K562 (cell line): ENCODE data around the gene TEX38. TPM values are rescaled to one million over a fixed set of nuclear protein-coding genes. Genes with fewer than 3 reads are reported as not detected.
"Not testable (repeated sequence)": the region's sequence is repeated elsewhere in the genome, so short reads cannot be mapped to it uniquely, and the experiment has no call there.

Source experiments
- ATAC-seq: fragments of 200-7000 bp; cut with Tn5 transposase; 3 replicates; pipeline ENCODE4 v1.9.1; 2020; ENCODE audit warnings: moderate library complexity
- BruUV-seq: library from RNA; stranded (reverse); fragments of 400-500 nt; replicated peaks from 2 replicates; lab custom pipeline; 2021; lab: Mats Ljungman, UMichigan
- CTCF ChIA-PET: fragments of 300-600 bp; formaldehyde crosslinking; extraction: SDS; loops from one replicate; lab custom pipeline; 2021; ENCODE audit warnings: low intra/inter-chr PET ratio; lab: Yijun Ruan, JAX
- POLR2A ChIA-PET: fragments of 300-600, 350-650 bp; sonication (Branson Sonifier 250); formaldehyde crosslinking; extraction: SDS; loops from one replicate; lab custom pipeline; 2021; ENCODE audit warnings: antibody characterized with exemption, inconsistent platforms; lab: Yijun Ruan, JAX
- DNase-seq, 4 experiments: peaks; one replicate each; pipeline versions ENCODE4 v3.0.0 to v3.0.0-alpha.2; 2011 to 2018; ENCODE audit warnings: low spot score in 3 of 4, mixed read lengths in 3 of 4; ENCODE audit errors: extremely low read depth in 1 of 4
- FAIRE-seq: peaks from 2 replicates; lab custom pipeline; 2011; peaks lifted over from hg19 to GRCh38; lab: Jason Lieb, UNC
- H2AFZ ChIP-seq: 2 replicates; pipeline ENCODE4 v1.6.0; 2011; ENCODE audit warnings: low read depth, low read length, control low read depth, inconsistent platforms
- H3K27ac ChIP-seq: fragments of 200-600 bp; 3 replicates; pipeline ENCODE4 v1.8.0; 2011; ENCODE audit warnings: low read depth, mild to moderate bottlenecking, control low read depth, inconsistent platforms, low read length, moderate library complexity, mixed read lengths; ENCODE audit errors: extremely low read depth
- H3K27me3 ChIP-seq, 2 experiments: fragments of 300-600 bp in 1 of 2; 2 replicates in 1 of 2; 3 replicates in 1 of 2; pipeline versions ENCODE4 v1.6.0 to v1.8.0; 2011; ENCODE audit warnings: inconsistent platforms in 2 of 2, low read length in 2 of 2, mild to moderate bottlenecking in 1 of 2, mixed read lengths in 1 of 2, moderate library complexity in 1 of 2; ENCODE audit not compliant: control insufficient read depth in 2 of 2, insufficient read depth in 2 of 2
- H3K36me3 ChIP-seq: fragments of 300-600 bp; 3 replicates; pipeline ENCODE4 v1.8.0; 2011; ENCODE audit warnings: mild to moderate bottlenecking, low read length, inconsistent platforms; ENCODE audit not compliant: control insufficient read depth, insufficient read depth
- H3K4me1 ChIP-seq, 2 experiments: fragments of 200-600 bp in 1 of 2; replicated peaks in 1 of 2; 2 replicates in 1 of 2; 3 replicates in 1 of 2; pipeline versions ENCODE4 v1.5.1 to v1.8.0; 2011; ENCODE audit warnings: inconsistent platforms in 2 of 2, low read length in 2 of 2, mild to moderate bottlenecking in 1 of 2, mixed read lengths in 1 of 2, moderate library complexity in 1 of 2; ENCODE audit not compliant: control insufficient read depth in 2 of 2, insufficient read depth in 2 of 2
- H3K4me2 ChIP-seq: 2 replicates; pipeline ENCODE4 v1.6.1; 2011; ENCODE audit warnings: low read length, control low read depth, inconsistent platforms, mixed read lengths; ENCODE audit not compliant: insufficient read depth
- H3K4me3 ChIP-seq: fragments of 200-600 bp; sonication (generic), shearing (Covaris generic); 2 replicates; pipeline ENCODE4 v1.5.1; 2016; ENCODE audit warnings: control low read depth, inconsistent platforms
- H3K79me2 ChIP-seq: fragments of 200-600 bp; 3 replicates; pipeline ENCODE4 v1.8.0; 2011; ENCODE audit warnings: low read length, inconsistent platforms; ENCODE audit not compliant: control insufficient read depth, insufficient read depth
- H3K9ac ChIP-seq, 2 experiments: 2 replicates each; pipeline versions ENCODE4 v1.6.0 to v1.6.1; 2011; ENCODE audit warnings: low read depth in 2 of 2, low read length in 2 of 2, control low read depth in 1 of 2, inconsistent platforms in 1 of 2, mild to moderate bottlenecking in 1 of 2, mixed read lengths in 1 of 2; ENCODE audit not compliant: insufficient read depth in 1 of 2
- H3K9me1 ChIP-seq: one replicate; pipeline ENCODE4 v1.6.0; 2011; ENCODE audit warnings: inconsistent platforms, mild to moderate bottlenecking, low read length, moderate library complexity; ENCODE audit not compliant: control insufficient read depth, insufficient read depth
- H3K9me3 ChIP-seq: replicated peaks from 2 replicates; pipeline ENCODE4 v1.5.1; 2011; ENCODE audit warnings: low read depth, low read length, inconsistent platforms; ENCODE audit not compliant: control insufficient read depth, insufficient read depth
- H4K20me1 ChIP-seq: replicated peaks from 2 replicates; pipeline ENCODE4 v1.6.1; 2011; ENCODE audit warnings: low read length, inconsistent platforms, mixed read lengths; ENCODE audit not compliant: control insufficient read depth, insufficient read depth
- FOXP1 ChIP-seq: sonication (generic); formaldehyde crosslinking; IDR thresholded peaks from 2 replicates; pipeline ENCODE4 v1.8.0; 2022; ENCODE audit warnings: mild to moderate bottlenecking, missing genetic modification reagents
- NCOR1 ChIP-seq: fragments of 450-650 bp; IDR thresholded peaks from 2 replicates; pipeline ENCODE4 v1.6.1; 2016; ENCODE audit warnings: mild to moderate bottlenecking, moderate library complexity
- SAFB ChIP-seq: fragments of 200-400 bp; formaldehyde crosslinking; IDR thresholded peaks from 2 replicates; pipeline ENCODE4 v1.6.1; 2017; ENCODE audit warnings: low read depth, low read length, borderline replicate concordance
- YY1 ChIP-seq, 3 experiments: IDR thresholded peaks; 2 replicates each; pipeline ENCODE4 v1.6.1; 2011; ENCODE audit warnings: low read length in 2 of 3, mild to moderate bottlenecking in 2 of 3, moderate library complexity in 2 of 3, borderline replicate concordance in 1 of 3, control low read depth in 1 of 3, low read depth in 1 of 3; ENCODE audit not compliant: insufficient read depth in 3 of 3, insufficient replicate concordance in 2 of 3, control insufficient read depth in 1 of 3, insufficient read length in 1 of 3; ENCODE audit errors: extremely low read depth in 1 of 3
- ZNF146 ChIP-seq: IDR thresholded peaks from one replicate; pipeline ENCODE4 v1.6.1; 2018; ENCODE audit warnings: missing compliant biosample characterization; ENCODE audit not compliant: unreplicated experiment
- ZNF445 ChIP-seq: fragments of 250-450 bp; sonication (Bioruptor Pico); IDR thresholded peaks from 2 replicates; pipeline ENCODE4 v1.4.0; 2020; ENCODE audit warnings: low read depth, mild to moderate bottlenecking, moderate library complexity
- ZNF589 ChIP-seq: fragments of 200-800 bp; sonication (Bioruptor generic); IDR thresholded peaks from 2 replicates; pipeline ENCODE4 v1.6.1; 2016; ENCODE audit warnings: low read depth, missing genetic modification characterization, missing compliant biosample characterization
- WGBS: fragments of 100-300 bp; shearing (Covaris generic); methylation state at CpG from one replicate; pipeline ENCODE4 v1.1.6; 2016; ENCODE audit warnings: low coverage, mixed read lengths; ENCODE audit not compliant: insufficient coverage; ENCODE audit errors: missing lambda C conversion rate; 5-methylcytosine and 5-hydroxymethylcytosine counted together
- in situ Hi-C: fragments of 300-500 bp; cut with MboI; formaldehyde crosslinking; loops from 4 replicates; pipeline ENCODE4 v1.15.0; 2018; ENCODE audit warnings: inconsistent platforms, mixed read lengths
- intact Hi-C: fragments of 100-400 bp; cut with micrococcal nuclease; formaldehyde crosslinking; loops from 2 replicates; pipeline ENCODE4 v1.14.2; 2022
- polyA plus RNA-seq, 8 experiments: library from polyadenylated mRNA; depleted of rRNA in 4 of 8; stranded (reverse) in 5 of 8; unstranded in 3 of 8; fragments of >200 nt; fragmentation: Nextera tagmentation in 2 of 8; fragmentation: Illumina TruSeq in 1 of 8; extraction: Ambion mirVana in 2 of 8; extraction: Trizol in 1 of 8; gene quantifications; 2 replicates each; pipeline versions ENCODE4 v1.2.1 to v1.2.3, GENCODE V29; 2011 to 2014; ENCODE audit warnings: inconsistent platforms in 1 of 8, missing spikeins in 1 of 8
- total RNA-seq, 7 experiments: library from RNA; depleted of rRNA in 6 of 7; stranded (reverse); fragments of >200 nt in 6 of 7; fragmentation: Illumina TruSeq in 2 of 7; extraction: Trizol in 2 of 7; gene quantifications; 2 replicates each; pipeline versions ENCODE4 v1.2.1 to v1.2.3, GENCODE V29; 2011 to 2021; ENCODE audit warnings: low replicate concordance in 1 of 7

The TEX38 gene
- total and polyA plus RNA-seq, 9 of the 15 experiments (the other 6 are each of a cell fraction or from before 2014, with no cell fraction given) = not detected

- no peak for TF ChIP-seq YY1 (IDR thresholded peaks at IDR 0.05; ENCODE audit: borderline replicate concordance in 1 of 3, control insufficient read depth in 1 of 3, extremely low read depth in 1 of 3, insufficient read depth in 3 of 3, insufficient read length in 1 of 3, insufficient replicate concordance in 2 of 3, low read depth in 1 of 3, low read length in 2 of 3)
- no peak for TF ChIP-seq ZNF589
Measured at GRCh38 chr1:46649764-46650163, 21.9 kb upstream of the TEX38 start (continued).

DNA sequence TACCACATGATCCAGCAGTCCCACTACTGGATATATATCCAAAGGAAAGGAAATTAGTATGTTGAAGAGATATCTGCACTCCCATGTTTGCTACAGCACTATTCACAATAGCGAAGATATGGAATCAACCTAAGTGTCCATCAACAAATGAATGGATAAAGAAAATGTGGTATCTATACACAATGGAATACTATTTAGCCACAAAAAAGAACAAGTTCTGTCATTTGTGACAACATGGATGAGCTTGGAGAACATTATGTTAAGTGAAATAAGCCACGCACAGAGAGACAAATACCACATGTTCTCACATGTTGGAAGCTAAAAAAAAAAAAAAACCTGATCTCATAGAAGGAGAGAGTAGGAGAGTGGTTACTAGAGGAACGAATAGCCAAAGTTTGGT lies 21.2 kb upstream of the TEX38 start:
- DNase-seq (no peak), ATAC-seq (no peak), FAIRE-seq (no peak)
- no peak overlapping the region for H3K4me3 ChIP-seq
- no peak overlapping the region for H3K9ac ChIP-seq
- no peak overlapping the region for H2AFZ ChIP-seq
- in situ Hi-C loops = no loop called here
- peaks cover 14% of the 10 kb centered on the region for H3K36me3 ChIP-seq
- no peak overlapping the region for H3K27ac ChIP-seq
- no peak overlapping the region for H3K4me2 ChIP-seq
- intact Hi-C loops = no loop called here
- H4K20me1 ChIP-seq = no peaks in the 10 kb centered on the region
- no peaks in the 10 kb centered on the region for H3K9me1 ChIP-seq
- H3K4me1 ChIP-seq = no peaks in the 10 kb centered on the region
- BruUV-seq = no TSS peak
- 83% methylated on average over 3 of the region's 3 CpGs for WGBS
- H3K9me3 ChIP-seq = no peaks in the 10 kb centered on the region
- H3K27me3 ChIP-seq = no peaks in the 10 kb centered on the region
- no peaks in the 10 kb centered on the region for H3K79me2 ChIP-seq
- POLR2A ChIA-PET = no interaction called here
- CTCF ChIA-PET = no interaction called here
- TF ChIP-seq ZNF445 (CRISPR knock-in tag) (no peak), SAFB (no peak), ZNF146 (peak; percentile 71), NCOR1 (no peak), FOXP1 (no peak)

- BruUV-seq, H3K4me2 ChIP-seq, H2AFZ ChIP-seq, POLR2A ChIA-PET, H3K9me1 ChIP-seq, H3K4me1 ChIP-seq, H3K4me3 ChIP-seq, H3K79me2 ChIP-seq, FAIRE-seq, H4K20me1 ChIP-seq, intact Hi-C loops, in situ Hi-C loops, ATAC-seq, H3K9me3 ChIP-seq, H3K27ac ChIP-seq, CTCF ChIA-PET, H3K9ac ChIP-seq, DNase-seq, H3K27me3 ChIP-seq: not testable (repeated sequence)
- 59% methylated on average over 1 of the region's 3 CpGs for WGBS
- peaks cover 16% of the 10 kb centered on the region for H3K36me3 ChIP-seq
Measured at GRCh38 chr1:46651152-46651551, 20.5 kb upstream of the TEX38 start.
